Activated CD4-positive, alpha-beta T cell treated with anti-CD3 and anti-CD28 coated beads for 4 hours (primary cell): ENCODE results near the gene CCNB2.
A peak's percentile ranks its signal among the peaks of the same experiment; 100 is the strongest.
"Not testable (repeated sequence)": the region's sequence is repeated elsewhere in the genome, so short reads cannot be mapped to it uniquely, and the experiment has no call there.

Experiments
- DNase-seq, 2 donors: peaks; one replicate each; pipeline ENCODE4 v3.0.0-alpha.2; 2020

Gene CCNB2

DNA sequence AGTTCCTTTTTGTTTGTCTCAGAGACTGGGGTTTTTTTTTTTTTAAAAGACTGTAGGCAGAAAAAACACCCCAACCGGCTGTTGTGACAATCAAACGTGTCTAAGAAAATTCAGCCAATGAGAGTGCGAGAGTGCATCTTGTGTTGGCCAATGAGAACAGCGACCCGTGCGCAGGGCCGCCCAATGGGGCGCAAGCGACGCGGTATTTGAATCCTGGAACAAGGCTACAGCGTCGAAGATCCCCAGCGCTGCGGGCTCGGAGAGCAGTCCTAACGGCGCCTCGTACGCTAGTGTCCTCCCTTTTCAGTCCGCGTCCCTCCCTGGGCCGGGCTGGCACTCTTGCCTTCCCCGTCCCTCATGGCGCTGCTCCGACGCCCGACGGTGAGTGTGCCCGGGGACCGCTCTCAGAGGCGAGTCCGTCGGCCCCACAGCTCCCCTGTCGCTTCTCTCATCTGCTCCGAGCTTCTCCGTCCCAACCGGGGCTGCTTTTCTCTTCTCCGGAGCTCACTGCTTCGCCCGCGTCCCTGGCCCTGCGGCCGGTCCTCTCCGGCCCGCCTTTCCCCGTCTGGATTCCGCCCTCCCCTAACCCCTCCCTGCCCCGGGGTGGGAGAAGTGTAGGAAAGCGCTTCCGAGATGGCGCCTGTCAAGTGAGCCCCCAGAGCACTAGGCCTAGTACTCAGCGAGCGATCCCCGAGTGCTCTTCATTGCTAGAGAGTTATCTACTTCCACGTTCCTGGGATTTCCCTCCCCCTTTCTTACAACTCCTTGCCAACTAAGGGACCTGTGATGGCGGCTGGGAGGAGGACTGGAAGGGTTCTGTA is at the start of gene CCNB2:
Gene CCNB2 (plus strand): TSS at position 235 of the 821 bp plus-strand sequence. CDS start 123 bp downstream, at position 358.
- DNase-seq = peak; percentile 71 to 74

DNA sequence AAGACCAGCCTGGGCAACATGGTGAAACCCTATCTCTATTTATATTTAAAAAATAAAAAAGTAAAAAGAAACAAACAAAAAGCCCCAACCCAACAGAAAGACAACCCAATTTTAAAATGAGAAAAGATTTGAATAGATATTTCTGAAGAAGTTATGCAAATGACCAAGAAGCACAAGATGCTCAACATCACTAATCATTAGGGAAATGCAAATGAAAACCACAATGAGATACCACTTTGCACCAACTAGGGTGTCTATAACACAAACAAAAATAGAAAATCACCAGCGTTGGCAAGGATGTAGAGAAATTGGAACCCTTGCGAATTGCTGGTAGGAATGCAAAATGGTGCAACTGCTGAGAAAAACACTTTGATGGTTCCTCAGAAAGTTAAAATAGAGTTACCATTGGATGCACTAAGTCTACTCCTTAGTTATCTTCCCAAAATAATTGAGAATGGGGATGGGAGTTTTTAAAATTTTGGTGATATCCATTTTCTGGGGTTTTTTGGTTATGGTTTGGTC is 45.8 kb upstream of the CCNB2 start:
- DNase-seq = no peak

DNA sequence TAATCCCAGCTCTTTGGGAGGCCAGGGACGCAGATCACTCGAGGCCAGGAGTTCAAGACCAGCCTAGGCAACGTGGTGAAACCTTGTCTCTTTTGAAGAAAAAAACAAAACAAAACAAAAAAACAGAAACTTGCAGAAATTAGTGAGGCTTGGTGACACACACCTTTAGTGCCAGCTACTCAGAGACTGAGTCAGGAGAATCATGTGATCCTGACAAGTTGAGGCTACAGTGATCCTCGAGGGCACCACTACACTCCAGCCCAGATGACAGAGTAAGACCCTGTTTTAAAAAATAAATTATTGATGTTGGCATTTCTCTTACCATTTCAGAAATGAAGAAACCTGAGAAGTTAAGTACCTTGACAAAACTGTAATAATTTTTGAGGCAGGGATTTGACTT is 44.6 kb upstream of the CCNB2 start:
- DNase-seq = no peak

DNA sequence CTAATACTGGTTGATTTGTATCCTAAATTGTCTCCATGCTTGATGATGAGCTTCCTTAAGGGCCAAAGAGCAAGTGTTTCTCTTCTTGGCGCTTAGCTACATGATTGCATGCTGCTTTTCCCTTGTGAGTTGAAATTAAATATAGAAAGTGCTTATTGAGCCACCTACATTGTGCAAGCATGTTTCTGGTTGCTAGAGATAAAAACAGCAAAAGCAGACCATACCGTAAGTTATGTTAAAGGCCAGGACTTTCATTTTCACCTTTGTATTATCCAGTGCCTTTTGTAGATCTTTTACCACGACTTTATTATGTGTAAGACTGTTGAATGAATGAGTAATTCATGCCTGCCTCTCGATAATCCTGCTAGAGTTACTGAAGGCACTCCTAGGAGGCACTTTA is 41.9 kb upstream of the CCNB2 start:
- DNase-seq = no peak

DNA sequence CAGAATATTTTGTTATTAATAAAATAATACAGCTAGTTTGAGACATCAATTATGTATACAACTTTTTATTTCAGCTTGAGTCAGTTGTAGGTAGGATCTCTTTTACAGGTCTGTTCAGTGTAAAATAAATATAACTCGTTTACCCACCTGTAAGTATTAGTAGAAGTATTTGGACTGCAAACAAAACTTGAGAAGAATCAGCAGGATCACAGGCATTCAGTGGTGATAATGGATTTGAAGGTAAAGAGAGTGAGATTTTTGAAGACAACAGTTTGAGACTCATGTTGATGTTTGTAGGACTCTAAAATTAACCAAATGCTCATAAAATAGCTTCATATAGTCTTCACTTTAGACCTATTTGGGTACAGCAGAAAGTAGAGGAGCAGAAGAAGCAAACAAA is 35.5 kb upstream of the CCNB2 start:
- no peak for DNase-seq

DNA sequence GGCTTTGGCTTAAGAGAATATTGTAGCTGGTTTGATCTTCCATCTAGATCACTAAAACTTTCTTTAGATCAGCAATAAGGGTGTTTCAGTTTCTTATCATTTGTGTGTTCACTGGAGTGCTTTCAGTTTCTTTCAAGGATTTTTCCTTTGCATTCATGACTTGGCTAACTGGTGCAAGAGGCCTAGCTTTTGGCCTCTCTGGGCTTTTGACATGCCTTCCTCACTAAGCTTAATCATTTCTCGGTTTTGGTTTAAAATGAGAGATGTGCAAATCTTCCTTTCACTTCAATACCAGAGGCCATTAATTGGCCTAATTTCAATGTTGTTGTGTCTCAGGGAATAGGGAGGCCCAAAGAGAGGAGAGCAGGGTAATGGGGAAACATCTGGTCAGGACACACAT is 30.3 kb upstream of the CCNB2 start:
- no peak for DNase-seq

DNA sequence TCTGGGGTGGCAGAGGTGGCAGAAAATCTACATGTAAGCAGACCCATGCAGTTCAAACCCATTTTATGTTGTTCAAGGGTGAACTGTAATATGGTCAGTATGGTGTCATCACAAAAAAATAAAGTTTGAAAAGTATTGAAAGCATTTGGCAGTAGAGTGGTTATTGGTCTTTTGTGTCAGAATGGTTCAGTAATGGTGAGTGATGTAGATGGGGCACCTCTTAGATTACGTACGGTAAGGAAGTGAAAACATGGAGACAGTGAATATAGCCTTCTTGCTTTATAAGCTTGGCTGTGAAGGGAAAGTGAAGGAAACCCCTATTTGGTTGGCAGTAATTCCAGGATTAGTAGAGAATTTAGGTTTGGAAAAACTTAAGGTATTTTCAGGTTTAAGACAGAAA is 17.2 kb upstream of the CCNB2 start:
- no peak for DNase-seq

DNA sequence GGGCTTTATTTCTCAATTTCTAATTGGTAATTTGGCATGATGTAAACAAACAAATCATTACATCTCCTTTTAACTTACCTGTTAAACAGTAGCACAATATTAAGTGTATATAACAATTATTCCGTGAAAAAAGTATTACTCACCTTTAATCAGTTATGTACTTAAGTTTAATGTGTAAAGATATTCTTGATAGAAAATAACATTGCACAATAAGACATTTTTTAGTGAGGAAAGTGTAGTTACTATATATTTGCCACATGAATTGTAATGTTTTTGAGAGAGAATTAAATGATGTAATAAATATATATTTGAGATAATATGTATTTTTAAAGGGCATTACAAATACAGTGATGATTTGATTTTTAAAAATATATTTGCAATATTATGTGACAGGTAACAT is 10.9 kb upstream of the CCNB2 start:
- DNase-seq = no peak

DNA sequence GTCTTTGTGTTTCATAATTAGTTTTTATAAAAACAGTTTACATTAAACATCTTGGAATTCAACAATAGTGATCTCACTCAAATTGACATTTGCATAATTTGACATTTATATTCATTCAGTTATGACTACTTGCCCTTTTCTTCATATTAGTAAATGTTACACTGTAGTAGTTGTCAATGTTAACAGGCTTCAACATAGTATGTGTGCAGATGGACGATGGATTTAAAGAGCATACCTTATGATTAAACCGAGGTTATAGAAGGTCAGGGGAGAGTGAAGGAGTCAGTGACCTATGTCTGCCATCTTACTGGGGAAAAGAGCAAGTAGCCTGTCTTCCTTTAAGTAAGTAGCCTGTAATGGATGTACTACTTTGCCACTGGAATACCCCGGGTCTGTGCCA is 8.5 kb upstream of the CCNB2 start:
- DNase-seq = no peak

DNA sequence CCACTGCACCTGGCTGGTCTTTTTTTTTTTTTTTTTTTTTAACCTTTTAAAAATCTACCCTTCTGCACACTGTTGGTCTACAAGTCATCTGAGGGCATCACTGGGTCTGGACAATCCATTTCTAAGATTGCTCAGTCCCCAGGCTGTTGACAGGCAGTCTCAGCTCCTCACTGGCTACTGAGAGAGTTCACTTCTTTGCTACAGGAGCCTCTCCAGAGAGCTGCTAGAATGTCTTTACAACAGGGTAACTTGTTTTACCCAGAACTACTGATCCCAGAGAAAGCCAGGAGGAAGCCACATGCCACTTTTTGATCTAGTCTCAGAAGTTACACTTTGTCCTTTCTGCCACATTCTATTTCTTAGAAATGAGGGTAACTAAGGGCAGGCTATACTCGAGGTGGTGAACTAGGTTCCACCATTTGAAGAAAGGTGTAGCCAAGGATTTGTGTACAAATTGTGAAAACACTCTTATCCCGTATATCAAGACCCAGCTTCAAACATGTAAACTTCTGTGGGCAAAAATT is 5.7 kb upstream of the CCNB2 start:
- no peak for DNase-seq

DNA sequence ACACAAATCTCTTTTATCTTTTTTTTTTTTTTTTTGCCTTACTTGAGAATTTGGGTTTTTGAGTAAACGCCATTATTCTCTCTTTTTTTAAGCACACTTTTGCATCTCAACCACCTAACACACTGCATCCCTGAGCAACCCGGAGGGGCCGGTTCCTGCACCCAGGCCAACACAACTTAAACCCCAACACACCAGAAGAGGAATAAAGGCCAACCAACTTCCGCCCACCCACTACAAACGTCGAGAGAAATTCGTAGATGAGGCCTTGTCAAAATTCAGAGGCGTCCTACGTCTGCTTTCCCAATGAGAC is 389 bp upstream of the CCNB2 start:
- DNase-seq = no peak

DNA sequence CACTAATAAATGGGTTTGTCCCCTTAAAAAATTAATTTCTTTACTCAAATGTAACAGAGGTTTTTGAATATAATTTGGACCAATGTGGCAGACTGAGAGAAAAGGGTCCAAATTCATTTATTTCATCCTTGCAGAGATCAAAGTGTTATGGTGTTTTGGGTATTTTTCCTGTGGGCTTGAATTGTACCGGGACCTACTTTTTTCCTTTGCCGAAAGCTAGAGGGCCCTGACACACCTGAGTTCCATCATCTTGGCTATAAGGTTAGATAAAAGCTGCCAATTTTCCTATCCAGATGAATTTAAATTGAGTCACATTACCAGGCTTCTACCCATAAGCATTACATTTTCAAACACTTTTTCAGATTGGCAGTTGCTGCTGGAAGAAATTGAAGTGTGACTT is 908 bp downstream of the CCNB2 start:
- DNase-seq = no peak

DNA sequence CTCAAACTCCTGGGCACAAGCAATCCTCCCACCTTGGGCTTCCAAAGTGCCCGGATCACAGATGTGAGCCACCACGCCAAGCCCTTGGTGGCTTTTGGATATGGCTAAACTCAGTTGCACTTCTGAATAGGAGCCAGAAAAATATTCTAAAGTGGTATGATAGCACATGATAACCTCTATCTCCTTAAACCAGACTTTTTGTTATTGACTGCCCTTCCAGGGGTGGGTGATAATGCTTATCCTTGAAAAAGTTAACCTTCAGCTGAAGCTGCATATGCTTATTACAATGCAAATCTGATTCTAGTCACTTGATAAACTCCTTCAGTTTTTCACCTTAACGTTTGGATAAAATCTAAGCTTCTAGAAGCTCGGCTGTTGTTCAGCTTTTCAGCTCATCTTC is 6.3 kb downstream of the CCNB2 start:
- DNase-seq = no peak

DNA sequence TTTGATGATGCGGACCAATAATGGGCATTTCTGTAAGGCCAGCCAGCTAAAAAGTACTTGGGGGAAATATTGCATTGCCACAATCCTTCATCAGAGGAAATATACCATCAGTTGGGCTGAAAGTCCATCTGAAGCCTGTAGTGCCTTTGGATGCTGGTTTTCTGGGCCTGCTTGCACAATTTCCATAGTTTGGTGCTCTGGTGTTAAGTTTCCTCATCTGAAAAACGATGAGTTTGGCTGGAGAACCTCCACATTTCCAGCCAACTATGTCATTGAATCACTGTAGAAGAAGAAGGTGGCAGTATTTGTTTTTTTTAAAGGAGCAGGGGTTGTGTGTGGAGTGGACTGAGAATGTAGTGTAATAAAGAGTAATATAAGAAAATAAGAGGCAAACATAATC is 10.1 kb downstream of the CCNB2 start:
- DNase-seq = no peak

DNA sequence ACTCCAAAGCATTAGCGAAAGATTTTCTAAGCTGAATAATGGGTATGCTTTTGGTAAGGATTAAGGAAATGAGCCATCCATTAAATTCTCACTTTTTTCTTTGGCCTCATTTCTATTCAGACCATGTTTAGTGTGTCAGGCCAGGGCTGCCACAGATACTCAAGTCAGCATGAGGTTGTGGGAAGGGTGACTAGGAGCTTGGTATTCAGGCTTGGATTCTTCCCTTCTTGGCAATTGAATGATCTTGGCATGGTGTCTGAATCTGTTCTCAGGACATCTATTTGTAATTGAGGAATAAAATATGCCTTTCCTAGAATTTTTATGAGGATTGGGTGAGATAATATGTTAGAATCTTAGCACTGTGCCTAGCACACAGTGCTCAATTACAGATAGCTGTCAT is 11.2 kb downstream of the CCNB2 start:
- DNase-seq = no peak

DNA sequence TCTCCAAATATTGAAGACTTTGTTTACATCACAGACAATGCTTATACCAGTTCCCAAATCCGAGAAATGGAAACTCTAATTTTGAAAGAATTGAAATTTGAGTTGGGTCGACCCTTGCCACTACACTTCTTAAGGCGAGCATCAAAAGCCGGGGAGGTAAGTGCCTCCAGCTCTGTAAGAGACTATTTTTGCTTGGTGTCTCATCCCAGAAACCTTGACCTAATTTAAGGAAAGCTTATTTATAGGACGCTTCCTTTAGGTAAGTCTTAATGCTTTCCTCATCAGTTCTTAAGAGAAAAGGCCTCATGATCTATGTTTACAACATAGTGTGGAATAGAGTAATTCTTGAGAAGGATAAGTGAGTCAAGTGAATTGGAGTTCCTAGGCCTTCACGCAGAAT is 11.8 kb downstream of the CCNB2 start:
- no peak for DNase-seq

DNA sequence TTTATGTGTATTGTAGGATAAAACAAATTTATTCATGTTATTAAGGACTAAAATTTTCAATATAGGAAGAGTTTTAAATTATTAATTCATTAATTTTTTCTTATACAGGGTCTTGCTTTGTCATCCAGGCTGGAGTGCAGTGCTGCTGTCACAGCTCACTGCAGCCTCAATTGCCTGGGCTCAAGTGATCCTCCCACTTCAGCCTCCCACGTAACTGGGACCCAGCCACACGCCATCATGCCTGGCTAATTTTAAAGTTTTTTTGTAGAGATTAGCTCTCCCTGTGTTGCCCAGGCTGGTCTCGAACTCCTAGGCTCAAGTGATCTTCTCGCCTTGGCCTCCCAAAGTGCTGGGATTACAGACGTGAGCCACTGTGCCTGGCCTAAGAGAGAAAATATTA is 14.7 kb downstream of the CCNB2 start:
- no peak for DNase-seq

DNA sequence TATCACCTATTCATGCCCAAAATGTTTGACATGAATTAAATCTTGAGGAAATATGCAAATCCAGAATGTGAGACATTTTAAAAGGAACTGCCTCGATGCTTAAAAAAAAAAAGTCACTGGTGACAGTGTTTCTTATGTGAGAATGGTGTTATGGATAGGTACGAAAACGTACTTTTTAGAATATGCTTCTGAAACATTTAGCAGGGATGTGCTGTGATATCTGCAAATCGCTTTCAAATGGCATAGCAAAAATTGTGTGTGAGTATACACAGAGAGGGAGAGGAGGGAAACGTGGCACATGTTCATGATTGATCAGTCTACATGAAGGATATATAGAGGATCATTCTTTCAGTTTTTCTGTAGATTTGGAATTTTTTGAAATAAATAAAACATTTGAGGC is 16.0 kb downstream of the CCNB2 start:
- DNase-seq = no peak

DNA sequence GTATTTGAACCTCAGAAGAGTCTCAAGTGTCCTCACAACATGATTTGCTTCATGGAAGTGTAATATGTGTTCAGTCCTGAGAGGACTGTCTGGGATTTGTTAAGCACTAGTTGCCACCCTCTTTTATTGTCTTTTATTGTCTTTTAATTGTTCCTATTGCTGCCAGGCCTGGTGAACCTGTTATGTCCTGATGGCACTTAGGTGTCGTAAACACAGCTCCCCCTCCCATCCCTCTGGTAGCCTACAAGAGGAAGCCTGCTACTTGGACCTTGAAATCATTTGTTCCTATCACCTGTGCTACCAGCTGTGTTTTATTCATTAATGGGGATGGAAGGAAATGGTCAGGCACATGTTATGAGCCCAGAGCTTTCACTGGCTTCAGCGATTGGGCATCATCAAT is 19.3 kb downstream of the CCNB2 start:
- no peak for DNase-seq

DNA sequence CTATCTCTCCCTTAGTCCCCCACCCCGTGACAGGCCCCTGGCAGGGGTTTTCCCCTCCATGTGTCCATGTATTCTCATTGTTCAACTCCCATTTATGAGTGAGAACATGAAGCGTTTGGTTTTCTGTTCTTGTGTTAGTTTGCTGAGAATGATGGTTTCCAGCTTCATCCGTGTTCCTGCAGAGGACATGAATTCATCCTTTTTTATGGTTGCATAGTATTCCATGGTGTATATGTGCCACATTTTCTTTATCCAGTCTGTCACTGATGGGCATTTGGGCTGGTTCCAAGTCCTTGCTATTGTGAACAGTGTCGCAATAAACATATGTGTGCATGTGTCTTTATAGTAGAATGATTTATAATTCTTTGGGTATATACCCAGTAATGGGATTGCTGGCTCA is 20.7 kb downstream of the CCNB2 start:
- not testable (repeated sequence) for DNase-seq

DNA sequence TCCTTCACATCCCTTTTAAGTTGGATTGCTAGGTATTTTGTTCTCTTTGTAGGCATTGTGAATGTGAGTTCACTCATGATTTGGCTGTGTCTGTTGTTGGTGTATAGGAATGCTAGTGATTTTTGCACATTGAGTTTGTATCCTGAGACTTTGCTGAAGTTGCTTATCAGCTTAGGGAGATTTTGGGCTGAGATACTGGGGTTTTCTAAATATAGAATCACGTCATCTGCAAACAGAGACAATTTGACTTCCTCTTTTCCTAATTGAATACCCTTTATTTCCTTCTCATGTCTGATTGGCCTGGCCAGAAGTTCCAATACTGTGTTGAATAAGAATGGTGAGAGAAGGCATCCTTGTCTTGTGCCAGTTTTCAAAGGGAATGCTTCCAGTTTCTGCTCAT is 22.3 kb downstream of the CCNB2 start:
- DNase-seq = not testable (repeated sequence)

DNA sequence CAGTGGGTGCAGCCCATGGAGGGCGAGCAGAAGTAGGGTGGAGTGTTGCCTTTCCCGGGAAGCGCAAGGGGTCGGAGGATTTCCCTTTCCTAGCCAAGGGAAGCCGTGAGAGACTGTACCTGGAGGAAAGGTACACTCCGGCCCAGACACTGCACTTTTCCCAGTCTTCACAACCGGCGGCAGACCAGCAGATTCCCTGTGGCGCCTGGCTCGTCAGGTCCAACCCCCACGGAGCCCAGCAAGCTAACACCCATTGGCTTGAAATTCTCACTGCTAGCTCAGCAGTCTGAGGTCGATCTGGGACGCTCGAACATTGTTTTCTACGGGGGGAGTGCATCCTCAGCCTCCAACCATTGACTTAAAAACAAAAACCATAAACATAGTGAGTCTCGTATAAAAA is 26.5 kb downstream of the CCNB2 start:
- DNase-seq = no peak

DNA sequence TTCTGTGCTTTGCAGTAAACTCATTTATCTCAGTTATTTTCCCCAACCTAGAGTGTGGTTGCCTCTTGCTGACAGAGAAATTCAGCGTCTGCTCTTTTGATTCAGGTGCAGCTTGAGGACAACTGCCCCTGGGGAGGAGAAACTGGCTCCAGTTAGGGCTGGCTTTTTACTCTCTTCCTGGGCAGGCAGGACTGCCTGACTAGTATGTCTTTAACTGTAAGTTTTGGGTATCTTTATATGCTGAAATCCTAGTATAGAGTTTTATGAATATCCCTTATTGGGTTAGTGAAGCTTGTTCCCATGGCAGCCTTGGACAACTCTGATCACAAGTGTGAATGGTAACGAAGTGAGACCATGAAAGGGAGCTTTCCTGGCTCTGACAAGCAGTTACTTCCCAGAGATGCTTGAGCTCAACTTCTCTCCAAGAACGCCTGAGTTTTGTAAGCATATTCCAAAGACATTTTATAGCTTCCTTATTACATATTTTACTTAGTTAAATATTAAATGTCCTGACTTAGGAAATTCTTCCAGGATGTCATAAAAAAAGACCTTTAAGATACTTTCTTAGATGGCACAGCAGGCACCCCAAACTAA is 27.1 kb downstream of the CCNB2 start:
- no peak for DNase-seq

DNA sequence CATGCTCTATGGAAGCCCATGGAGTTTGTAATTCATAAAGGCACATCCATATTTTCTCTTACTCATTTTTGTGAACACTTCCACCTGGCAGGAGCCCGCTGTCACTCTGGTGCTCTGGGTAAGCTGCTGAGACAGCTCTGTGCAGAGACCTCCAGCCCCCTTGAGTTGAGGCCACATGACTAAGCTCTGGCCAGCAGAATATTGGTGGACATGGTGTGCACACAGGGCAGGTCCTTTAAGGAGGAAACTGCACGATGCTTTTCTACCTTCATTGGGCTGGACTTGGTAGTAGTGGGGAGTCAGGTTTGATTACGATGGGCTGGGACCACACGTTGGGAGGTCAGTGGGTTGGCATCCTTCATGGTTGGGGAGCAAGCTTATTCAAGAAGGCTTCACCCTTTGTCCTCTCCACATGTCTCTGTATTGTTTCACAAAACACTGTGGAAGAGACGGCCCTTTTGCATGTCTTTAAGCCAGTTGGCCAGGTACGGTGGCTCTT is 29.0 kb downstream of the CCNB2 start:
- DNase-seq = no peak
